SK-N-SH (cell line): Measurements from ENCODE around the gene KMT2C. TPM values are rescaled to one million over a fixed set of nuclear protein-coding genes. Genes with fewer than 3 reads are reported as not detected.
A peak's percentile ranks its signal among the peaks of the same experiment; 100 is the strongest.

Source experiments
- CTCF ChIA-PET: fragments of 300-600, 350-600 bp; formaldehyde crosslinking; extraction: SDS; loops from one replicate; lab custom pipeline; 2021; lab: Yijun Ruan, JAX
- POLR2A ChIA-PET: fragments of 350-600 bp; sonication (Branson Sonifier 250); formaldehyde crosslinking; extraction: SDS; loops from one replicate; lab custom pipeline; 2020; ENCODE audit warnings: antibody characterized with exemption, inconsistent platforms; lab: Yijun Ruan, JAX
- DNase-seq: peaks from one replicate; pipeline ENCODE4 v3.0.0; 2012
- H2AFZ ChIP-seq: fragments of 200-600 bp; sonication (generic); 2 replicates; pipeline ENCODE4 v1.8.1; 2016; ENCODE audit warnings: antibody characterized with exemption, mild to moderate bottlenecking, low read depth
- H3F3A ChIP-seq: fragments of 200-600 bp; sonication (generic); replicated peaks from 2 replicates; pipeline ENCODE3; 2016; ENCODE audit warnings: antibody characterized with exemption, mild to moderate bottlenecking; ENCODE audit not compliant: insufficient read depth
- H3K27ac ChIP-seq, 2 experiments: fragments of 200-500 bp in 1 of 2; fragments of 200-600 bp in 1 of 2; sonication (Bioruptor generic) in 1 of 2; sonication (generic), shearing (Covaris generic) in 1 of 2; 2 replicates each; pipeline versions ENCODE4 v1.5.1 to v1.6.1; 2014 to 2016; ENCODE audit warnings: low read depth in 2 of 2, inconsistent platforms in 1 of 2, low read length in 1 of 2, mild to moderate bottlenecking in 1 of 2, mixed read lengths in 1 of 2
- H3K27me3 ChIP-seq: fragments of 200-600 bp; sonication (generic), shearing (Covaris generic); 2 replicates; pipeline ENCODE4 v1.6.1; 2016; ENCODE audit warnings: mixed run types; ENCODE audit not compliant: insufficient read depth
- H3K36me3 ChIP-seq, 2 experiments: fragments of 200-500 bp in 1 of 2; fragments of 200-600 bp in 1 of 2; sonication (Bioruptor generic) in 1 of 2; sonication (generic) in 1 of 2; replicated peaks in 1 of 2; 2 replicates each; pipeline versions ENCODE3 to v1.5.1; 2014 to 2016; ENCODE audit warnings: low read length in 1 of 2, mild to moderate bottlenecking in 1 of 2; ENCODE audit not compliant: insufficient read depth in 2 of 2, control insufficient read depth in 1 of 2
- H3K4me1 ChIP-seq, 2 experiments: fragments of 200-500 bp in 1 of 2; fragments of 200-600 bp in 1 of 2; sonication (Bioruptor generic) in 1 of 2; sonication (generic), shearing (Covaris generic) in 1 of 2; 2 replicates each; pipeline versions ENCODE4 v1.5.1 to v1.6.1; 2014 to 2016; ENCODE audit warnings: low read depth in 1 of 2, low read length in 1 of 2, mixed run types in 1 of 2; ENCODE audit not compliant: insufficient read depth in 2 of 2, control insufficient read depth in 1 of 2
- H3K4me2 ChIP-seq: fragments of 200-600 bp; sonication (generic), shearing (Covaris generic); 2 replicates; pipeline ENCODE4 v1.6.1; 2017; ENCODE audit warnings: mixed run types
- H3K4me3 ChIP-seq, 2 experiments: fragments of 200-500 bp in 1 of 2; fragments of 200-600 bp in 1 of 2; sonication (Bioruptor generic) in 1 of 2; sonication (generic), shearing (Covaris generic) in 1 of 2; 2 replicates each; pipeline versions ENCODE4 v1.5.1 to v1.8.1; 2014 to 2016; ENCODE audit warnings: low read depth in 2 of 2, inconsistent platforms in 1 of 2, low read length in 1 of 2, mild to moderate bottlenecking in 1 of 2, mixed read lengths in 1 of 2, moderate library complexity in 1 of 2
- H3K79me2 ChIP-seq: fragments of 200-600 bp; sonication (generic); 2 replicates; pipeline ENCODE4 v1.8.1; 2017; ENCODE audit warnings: mild to moderate bottlenecking; ENCODE audit not compliant: insufficient read depth
- H3K9ac ChIP-seq: fragments of 200-600 bp; sonication (generic); 2 replicates; pipeline ENCODE4 v1.6.1; 2017; ENCODE audit warnings: mixed run types
- H3K9me2 ChIP-seq: fragments of 200-600 bp; sonication (generic); 2 replicates; pipeline ENCODE4 v1.6.1; 2017; ENCODE audit warnings: mixed run types
- H3K9me3 ChIP-seq: fragments of 200-600 bp; sonication (generic); 2 replicates; pipeline ENCODE4 v1.6.1; 2017; ENCODE audit warnings: mixed run types, mild to moderate bottlenecking, moderate library complexity
- H4K20me1 ChIP-seq: fragments of 200-600 bp; sonication (generic); 2 replicates; pipeline ENCODE4 v1.6.1; 2017; ENCODE audit warnings: mild to moderate bottlenecking, mixed run types; ENCODE audit not compliant: insufficient read depth
- CHD2 ChIP-seq: fragments of 150-350 bp; IDR thresholded peaks from 2 replicates; pipeline ENCODE4 v1.6.1; 2018; ENCODE audit warnings: low read length; ENCODE audit not compliant: partially characterized antibody
- EP300 ChIP-seq, 2 experiments: IDR thresholded peaks; 2 replicates each; pipeline versions ENCODE4 v1.4.0 to v1.6.1; 2012; ENCODE audit warnings: borderline replicate concordance in 1 of 2, low read depth in 1 of 2, low read length in 1 of 2
- EZH2phosphoT487 ChIP-seq: fragments of 200-600 bp; sonication (generic); IDR thresholded peaks from 2 replicates; pipeline ENCODE4 v1.6.1; 2017; ENCODE audit warnings: low read depth, mixed run types, mild to moderate bottlenecking, antibody characterized with exemption, moderate library complexity, borderline replicate concordance
- FOSL2 ChIP-seq: IDR thresholded peaks from 2 replicates; pipeline ENCODE4 v1.4.0; 2012; ENCODE audit warnings: low read depth, mild to moderate bottlenecking, moderate library complexity, borderline replicate concordance
- FOXJ3 ChIP-seq: sonication (generic); formaldehyde crosslinking; IDR thresholded peaks from 2 replicates; pipeline ENCODE4 v1.5.1; 2020; ENCODE audit warnings: mild to moderate bottlenecking, missing genetic modification reagents
- FOXM1 ChIP-seq: IDR thresholded peaks from 2 replicates; pipeline ENCODE4 v1.4.0; 2012; ENCODE audit warnings: low read depth, mild to moderate bottlenecking
- GABPA ChIP-seq: IDR thresholded peaks from 2 replicates; pipeline ENCODE4 v1.4.0; 2012; ENCODE audit warnings: low read depth, mild to moderate bottlenecking
- MEF2A ChIP-seq: IDR thresholded peaks from 2 replicates; pipeline ENCODE4 v1.4.0; 2012; ENCODE audit warnings: low read depth, borderline replicate concordance
- NRF1 ChIP-seq: IDR thresholded peaks from 2 replicates; pipeline ENCODE4 v1.6.1; 2012; ENCODE audit warnings: low read depth, mild to moderate bottlenecking, low read length
- RAD21 ChIP-seq: IDR thresholded peaks from 2 replicates; pipeline ENCODE4 v1.6.1; 2012; ENCODE audit warnings: mild to moderate bottlenecking, low read length
- RCOR1 ChIP-seq: fragments of 150-350 bp; IDR thresholded peaks from 2 replicates; pipeline ENCODE4 v1.6.1; 2017; ENCODE audit warnings: antibody characterized with exemption, low read length
- RFX5 ChIP-seq: IDR thresholded peaks from 2 replicates; pipeline ENCODE4 v1.6.1; 2012; ENCODE audit warnings: mild to moderate bottlenecking, improper control_type of control experiment, low read length
- SMC3 ChIP-seq: IDR thresholded peaks from 2 replicates; pipeline ENCODE4 v1.6.1; 2012; ENCODE audit warnings: low read depth, low read length, improper control_type of control experiment
- TCF12 ChIP-seq: IDR thresholded peaks from 2 replicates; pipeline ENCODE4 v1.4.0; 2012
- TEAD4 ChIP-seq: IDR thresholded peaks from 2 replicates; pipeline ENCODE4 v1.4.0; 2012; ENCODE audit warnings: mild to moderate bottlenecking, borderline replicate concordance; ENCODE audit not compliant: insufficient read depth
- WGBS: methylation state at CpG from one replicate; pipeline ENCODE4 v1.1.6; 2017; ENCODE audit warnings: low lambda C conversion rate; 5-methylcytosine and 5-hydroxymethylcytosine counted together
- polyA plus RNA-seq, 3 experiments: library from polyadenylated mRNA; depleted of rRNA; stranded (reverse); fragments of >200 nt; gene quantifications; 2 replicates each; pipeline ENCODE4 v1.2.3, GENCODE V29; 2012
- TF ChIP-seq, protein P1 (sequence below): fragments of 150-350 bp; IDR thresholded peaks from 2 replicates; pipeline ENCODE4 v1.6.1; 2017; ENCODE audit warnings: antibody characterized with exemption, low read length, low read depth, borderline replicate concordance
- TF ChIP-seq, protein P2 (sequence below): fragments of 200-600 bp; sonication (generic); IDR thresholded peaks from 2 replicates; pipeline ENCODE4 v1.6.1; 2017; ENCODE audit warnings: antibody characterized with exemption, mild to moderate bottlenecking, moderate library complexity
- TF ChIP-seq, protein P3 (sequence below): IDR thresholded peaks from 2 replicates; pipeline ENCODE4 v1.6.1; 2012; ENCODE audit warnings: mild to moderate bottlenecking, low read depth, low read length, moderate library complexity
- TF ChIP-seq, protein P4 (sequence below): IDR thresholded peaks from 2 replicates; pipeline ENCODE4; 2012

KMT2C gene
- polyA plus RNA-seq, 1 of the 3 experiments (the other 2 are of a cell fraction), result 8.0 TPM

DNA sequence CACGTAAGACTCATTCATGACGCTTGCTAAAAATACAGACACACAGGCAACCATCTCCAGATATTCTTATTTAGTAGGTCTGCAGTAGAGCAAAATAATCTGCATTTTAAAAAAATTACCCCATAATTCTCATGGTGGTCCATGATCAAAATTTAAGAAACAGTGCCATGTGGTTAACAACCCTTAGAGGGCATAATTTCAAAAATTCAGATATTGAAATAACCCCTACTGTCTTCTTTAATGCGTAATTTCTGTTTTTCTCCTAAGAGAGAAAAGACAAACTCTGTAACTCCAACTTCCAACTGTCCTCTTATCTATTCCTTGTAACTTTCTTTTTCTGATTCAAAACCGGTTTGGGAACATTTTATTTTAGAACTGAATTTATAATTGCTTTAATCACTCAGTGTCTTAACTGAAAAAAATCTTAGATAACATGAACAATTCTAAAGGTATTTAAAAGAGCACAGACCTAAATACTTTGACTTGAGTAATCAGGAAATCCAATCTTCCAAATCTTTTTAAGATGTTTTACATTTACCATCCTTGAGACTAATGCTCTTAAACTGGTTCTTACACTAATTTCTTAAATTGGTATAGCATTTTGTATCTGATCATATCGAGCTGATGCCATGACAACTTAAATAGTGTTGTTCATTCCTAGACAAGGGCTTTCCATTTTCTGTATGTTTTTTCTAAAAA, 262.3 kb downstream of the KMT2C start:
- Histone ChIP-seq H3K9me2 (no peaks in the 10 kb centered on the region), H2AFZ (no peak overlapping the region), H3K4me3 (no peak overlapping the region), H3K27ac (peak overlapping the region; percentile 3 to 51; a peak in 3 of 4 replicates), H3K4me1 (peaks cover 0 to 18% of the 10 kb centered on the region in 2 experiments; a peak in 2 of 4 replicates), H3K36me3 (peaks cover 63 to 76% of the 10 kb centered on the region in 2 experiments), H3K79me2 (no peaks in the 10 kb centered on the region), H3F3A (peaks cover 28% of the 10 kb centered on the region), H3K4me2 (peak overlapping the region; percentile 10; the same call in 1 of the 2 replicates), H4K20me1 (no peaks in the 10 kb centered on the region), H3K27me3 (no peaks in the 10 kb centered on the region), H3K9me3 (no peaks in the 10 kb centered on the region), H3K9ac (no peak overlapping the region)
- ChIA-PET CTCF (interaction anchor here (1.0 to 1.2 kb wide), 2 partner anchors 20 to 533 kb away, joined by 3 to 6 read pairs; no protein-coding TSS in a partner anchor), POLR2A (no interaction called here)
- DNase-seq, result no peak
- WGBS, result 70% methylated on average over 5 of the region's 5 CpGs
- TF ChIP-seq GABPA (no peak), TEAD4 (peak; percentile 60), EP300 (IDR thresholded peaks at IDR 0.05; ENCODE audit: borderline replicate concordance in 1 of 2, low read depth in 1 of 2, low read length in 1 of 2) (peak in 1 of 2 experiments; percentile 23; a peak in 1 of 4 replicates), TCF12 (peak; percentile 70), RFX5 (no peak), CHD2 (no peak), MEF2A (no peak), FOXJ3 (CRISPR knock-in tag) (no peak), FOSL2 (0 out of 2 replicates have a peak, but pooled peaks have one; percentile 24), FOXM1 (0 out of 2 replicates have a peak, but pooled peaks have one; percentile 37)
- TF ChIP-seq, protein P1, sequence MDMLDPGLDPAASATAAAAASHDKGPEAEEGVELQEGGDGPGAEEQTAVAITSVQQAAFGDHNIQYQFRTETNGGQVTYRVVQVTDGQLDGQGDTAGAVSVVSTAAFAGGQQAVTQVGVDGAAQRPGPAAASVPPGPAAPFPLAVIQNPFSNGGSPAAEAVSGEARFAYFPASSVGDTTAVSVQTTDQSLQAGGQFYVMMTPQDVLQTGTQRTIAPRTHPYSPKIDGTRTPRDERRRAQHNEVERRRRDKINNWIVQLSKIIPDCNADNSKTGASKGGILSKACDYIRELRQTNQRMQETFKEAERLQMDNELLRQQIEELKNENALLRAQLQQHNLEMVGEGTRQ, result no peak; the same call in 1 of the 2 replicates
- TF ChIP-seq, protein P2, sequence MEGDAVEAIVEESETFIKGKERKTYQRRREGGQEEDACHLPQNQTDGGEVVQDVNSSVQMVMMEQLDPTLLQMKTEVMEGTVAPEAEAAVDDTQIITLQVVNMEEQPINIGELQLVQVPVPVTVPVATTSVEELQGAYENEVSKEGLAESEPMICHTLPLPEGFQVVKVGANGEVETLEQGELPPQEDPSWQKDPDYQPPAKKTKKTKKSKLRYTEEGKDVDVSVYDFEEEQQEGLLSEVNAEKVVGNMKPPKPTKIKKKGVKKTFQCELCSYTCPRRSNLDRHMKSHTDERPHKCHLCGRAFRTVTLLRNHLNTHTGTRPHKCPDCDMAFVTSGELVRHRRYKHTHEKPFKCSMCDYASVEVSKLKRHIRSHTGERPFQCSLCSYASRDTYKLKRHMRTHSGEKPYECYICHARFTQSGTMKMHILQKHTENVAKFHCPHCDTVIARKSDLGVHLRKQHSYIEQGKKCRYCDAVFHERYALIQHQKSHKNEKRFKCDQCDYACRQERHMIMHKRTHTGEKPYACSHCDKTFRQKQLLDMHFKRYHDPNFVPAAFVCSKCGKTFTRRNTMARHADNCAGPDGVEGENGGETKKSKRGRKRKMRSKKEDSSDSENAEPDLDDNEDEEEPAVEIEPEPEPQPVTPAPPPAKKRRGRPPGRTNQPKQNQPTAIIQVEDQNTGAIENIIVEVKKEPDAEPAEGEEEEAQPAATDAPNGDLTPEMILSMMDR, result peak; percentile 46

DNA sequence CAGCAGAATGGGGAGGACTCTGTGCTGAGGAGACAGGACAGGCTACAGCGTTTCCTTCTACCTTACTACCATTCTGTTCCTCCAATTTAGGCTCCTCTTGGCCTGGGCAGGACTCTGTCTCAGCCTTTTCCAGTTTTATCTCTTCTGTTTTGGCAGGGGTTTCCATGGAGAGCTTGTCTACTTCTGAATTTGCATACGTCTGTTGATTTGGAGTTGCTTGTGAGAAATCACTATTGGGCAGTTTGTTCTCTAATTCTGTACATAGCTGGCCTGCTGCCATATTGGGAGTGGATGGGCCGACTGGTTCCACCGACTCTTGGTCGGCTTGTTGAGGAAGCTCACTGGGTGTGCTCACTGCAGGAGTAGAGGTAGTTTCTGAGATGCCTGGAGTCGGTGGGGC, 273.5 kb downstream of the KMT2C start:
- WGBS, result 92% methylated on average over 6 of the region's 6 CpGs
- CTCF ChIA-PET, result interaction anchor here (1.2 to 6.7 kb wide), 3 partner anchors 9 to 17 kb away, joined by 4 to 35 read pairs (median 5); no protein-coding TSS in a partner anchor
- DNase-seq, result no peak
- no peak for TF ChIP-seq TEAD4
- TF ChIP-seq NRF1, result no peak
- TF ChIP-seq RFX5, result no peak
- no peak for TF ChIP-seq GABPA
- TF ChIP-seq FOSL2, result no peak
- no peak for TF ChIP-seq RCOR1
- no peak for TF ChIP-seq SMC3
- TF ChIP-seq, protein P3, sequence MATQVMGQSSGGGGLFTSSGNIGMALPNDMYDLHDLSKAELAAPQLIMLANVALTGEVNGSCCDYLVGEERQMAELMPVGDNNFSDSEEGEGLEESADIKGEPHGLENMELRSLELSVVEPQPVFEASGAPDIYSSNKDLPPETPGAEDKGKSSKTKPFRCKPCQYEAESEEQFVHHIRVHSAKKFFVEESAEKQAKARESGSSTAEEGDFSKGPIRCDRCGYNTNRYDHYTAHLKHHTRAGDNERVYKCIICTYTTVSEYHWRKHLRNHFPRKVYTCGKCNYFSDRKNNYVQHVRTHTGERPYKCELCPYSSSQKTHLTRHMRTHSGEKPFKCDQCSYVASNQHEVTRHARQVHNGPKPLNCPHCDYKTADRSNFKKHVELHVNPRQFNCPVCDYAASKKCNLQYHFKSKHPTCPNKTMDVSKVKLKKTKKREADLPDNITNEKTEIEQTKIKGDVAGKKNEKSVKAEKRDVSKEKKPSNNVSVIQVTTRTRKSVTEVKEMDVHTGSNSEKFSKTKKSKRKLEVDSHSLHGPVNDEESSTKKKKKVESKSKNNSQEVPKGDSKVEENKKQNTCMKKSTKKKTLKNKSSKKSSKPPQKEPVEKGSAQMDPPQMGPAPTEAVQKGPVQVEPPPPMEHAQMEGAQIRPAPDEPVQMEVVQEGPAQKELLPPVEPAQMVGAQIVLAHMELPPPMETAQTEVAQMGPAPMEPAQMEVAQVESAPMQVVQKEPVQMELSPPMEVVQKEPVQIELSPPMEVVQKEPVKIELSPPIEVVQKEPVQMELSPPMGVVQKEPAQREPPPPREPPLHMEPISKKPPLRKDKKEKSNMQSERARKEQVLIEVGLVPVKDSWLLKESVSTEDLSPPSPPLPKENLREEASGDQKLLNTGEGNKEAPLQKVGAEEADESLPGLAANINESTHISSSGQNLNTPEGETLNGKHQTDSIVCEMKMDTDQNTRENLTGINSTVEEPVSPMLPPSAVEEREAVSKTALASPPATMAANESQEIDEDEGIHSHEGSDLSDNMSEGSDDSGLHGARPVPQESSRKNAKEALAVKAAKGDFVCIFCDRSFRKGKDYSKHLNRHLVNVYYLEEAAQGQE, result no peak
- TF ChIP-seq EZH2phosphoT487, result no peak
- TF ChIP-seq, protein P4, sequence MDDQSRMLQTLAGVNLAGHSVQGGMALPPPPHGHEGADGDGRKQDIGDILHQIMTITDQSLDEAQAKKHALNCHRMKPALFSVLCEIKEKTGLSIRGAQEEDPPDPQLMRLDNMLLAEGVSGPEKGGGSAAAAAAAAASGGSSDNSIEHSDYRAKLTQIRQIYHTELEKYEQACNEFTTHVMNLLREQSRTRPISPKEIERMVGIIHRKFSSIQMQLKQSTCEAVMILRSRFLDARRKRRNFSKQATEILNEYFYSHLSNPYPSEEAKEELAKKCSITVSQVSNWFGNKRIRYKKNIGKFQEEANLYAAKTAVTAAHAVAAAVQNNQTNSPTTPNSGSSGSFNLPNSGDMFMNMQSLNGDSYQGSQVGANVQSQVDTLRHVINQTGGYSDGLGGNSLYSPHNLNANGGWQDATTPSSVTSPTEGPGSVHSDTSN, result no peak
- no peak for TF ChIP-seq RAD21
- no peak for TF ChIP-seq EP300 (IDR thresholded peaks at IDR 0.05; ENCODE audit: borderline replicate concordance in 1 of 2, low read depth in 1 of 2, low read length in 1 of 2)

More for the DNA sequence above, 273.5 kb downstream of the KMT2C start:
- Histone ChIP-seq H3K9me2 (no peaks in the 10 kb centered on the region; the same call in 1 of the 2 replicates), H3K4me3 (no peak overlapping the region), H4K20me1 (no peaks in the 10 kb centered on the region), H3K27ac (no peak overlapping the region), H3K27me3 (no peaks in the 10 kb centered on the region), H3K36me3 (peaks cover 81 to 87% of the 10 kb centered on the region in 2 experiments), H3K9ac (no peak overlapping the region), H3K4me2 (no peak overlapping the region), H3K79me2 (no peaks in the 10 kb centered on the region), H3K9me3 (no peaks in the 10 kb centered on the region), H3K4me1 (no peaks in the 10 kb centered on the region), H2AFZ (no peak overlapping the region), H3F3A (peaks cover 5% of the 10 kb centered on the region)
- POLR2A ChIA-PET, result no interaction called here
